ENCODE data around the gene SOAT1. TPM values are rescaled to one million over a fixed set of nuclear protein-coding genes. Genes with fewer than 3 reads are reported as not detected.

The SOAT1 gene
- total and polyA plus RNA-seq, 2 of the 4 experiments (the other 2 are of a cell fraction) = 19.5 to 19.8 TPM

- dilution Hi-C loops (cut with HindIII; ENCODE audit: low sequenced_read_pairs, unreplicated experiment) = no loop called here
- no TSS peak for BruUV-seq (replicated peaks)
- ChIA-PET POLR2A (ENCODE audit: unreplicated experiment) (no interaction called here), CTCF (no interaction called here)
- Histone ChIP-seq H4K8ac (ENCODE audit: low read depth in 2 of 2, low read length in 2 of 2) (no peak overlapping the region), H2BK20ac (ENCODE audit: low read depth, low read length) (no peak overlapping the region), H3K18ac (ENCODE audit: low read depth, low read length) (no peak overlapping the region), H3K9ac (ENCODE audit: low read depth, low read length) (no peak overlapping the region), H4K5ac (ENCODE audit: low read depth, low read length) (no peak overlapping the region), H2AFZ (replicated peaks; ENCODE audit: low read length, poor library complexity) (no peak overlapping the region), H2BK15ac (ENCODE audit: low read depth, low read length) (no peak overlapping the region), H2AK9ac (replicated peaks; ENCODE audit: low read depth, low read length, poor library complexity) (no peak overlapping the region), H3K4me2 (ENCODE audit: low read depth, low read length) (no peak overlapping the region), H2AK5ac (ENCODE audit: low read depth, low read length) (no peak overlapping the region), H3K4me1 (ENCODE audit: control insufficient read depth, insufficient read depth, low read length) (peaks cover 6% of the 10 kb centered on the region; the same call in 1 of the 2 replicates), H3K4me3 (ENCODE audit: insufficient read depth, low read depth, low read length) (no peak overlapping the region), H2BK120ac (ENCODE audit: low read depth, low read length) (no peak overlapping the region), H3K27me3 (ENCODE audit: control insufficient read depth, insufficient read depth, low read length) (no peaks in the 10 kb centered on the region), H3K36me3 (ENCODE audit: control insufficient read depth, insufficient read depth, low read length) (peaks cover 4% of the 10 kb centered on the region; the same call in 1 of the 2 replicates), H4K20me1 (ENCODE audit: insufficient read depth, low read length) (peaks cover 16% of the 10 kb centered on the region; the same call in 1 of the 2 replicates), H3K4ac (ENCODE audit: low read depth, low read length) (no peak overlapping the region), H2BK5ac (ENCODE audit: low read depth, low read length, poor library complexity, severe bottlenecking) (no peak overlapping the region), H3K56ac (ENCODE audit: extremely low read depth, insufficient read depth, low read length) (no peak overlapping the region), H3K27ac (ENCODE audit: insufficient read depth, low read length) (no peak overlapping the region), H3K9me3 (ENCODE audit: control insufficient read depth, insufficient read depth, low read length) (no peaks in the 10 kb centered on the region), H3K9me1 (ENCODE audit: insufficient read depth, low read length) (0 out of 2 replicates have a peak, but pooled peaks cover 2% of the 10 kb centered on the region), H3K79me1 (ENCODE audit: low read depth in 1 of 2, low read length in 2 of 2) (peaks cover 23 to 59% of the 10 kb centered on the region in 2 experiments), H4K91ac (ENCODE audit: insufficient read depth, low read depth, low read length) (no peak overlapping the region), H3K14ac (replicated peaks; ENCODE audit: low read depth, low read length) (no peak overlapping the region), H3K23ac (ENCODE audit: low read depth, low read length) (no peak overlapping the region)
- no peak for TF ChIP-seq ELK1 (IDR thresholded peaks at IDR 0.05; ENCODE audit: borderline replicate concordance, low read depth, low read length)
- no peak for TF ChIP-seq MAFK (IDR thresholded peaks at IDR 0.05; ENCODE audit: low read depth, low read length)
- no peak for TF ChIP-seq RCOR1 (IDR thresholded peaks at IDR 0.05; ENCODE audit: insufficient replicate concordance, low read length)
- TF ChIP-seq CTCF (conservative IDR thresholded peaks at IDR 0.05; ENCODE audit: low read depth, low read length) = no peak
- no peak for TF ChIP-seq FOS (IDR thresholded peaks at IDR 0.05; ENCODE audit: low read depth, low read length)
- TF ChIP-seq USF2 (IDR thresholded peaks at IDR 0.05; ENCODE audit: low read depth, low read length) = no peak
- TF ChIP-seq MAZ (IDR thresholded peaks at IDR 0.05; ENCODE audit: borderline replicate concordance, low read depth, low read length) = no peak
- TF ChIP-seq CEBPB (IDR thresholded peaks at IDR 0.05; ENCODE audit: low read depth, low read length) = no peak
- no peak for TF ChIP-seq MXI1 (IDR thresholded peaks at IDR 0.05; ENCODE audit: borderline replicate concordance, low read depth, low read length)
- no peak for TF ChIP-seq SMC3 (IDR thresholded peaks at IDR 0.05; ENCODE audit: low read depth, low read length)
- no peak for TF ChIP-seq BHLHE40 (IDR thresholded peaks at IDR 0.05; ENCODE audit: low read depth, low read length)
- in situ Hi-C loops (cut with MboI; ENCODE audit: low sequenced_read_pairs) = loop anchor here (10.0 kb wide), 1 partner anchor 174 kb away; no protein-coding TSS in a partner anchor
- ATAC-seq (ENCODE audit: low read depth) (no peak), DNase-seq (no peak)
- WGBS, 2 experiments (ENCODE audit: extremely low coverage in 2 of 2, insufficient read length in 1 of 2) = 80% methylated on average over 1 of the region's 3 CpGs; no CpG with 5 or more reads in 1 of the 2 experiments
- intact Hi-C loops (cut with micrococcal nuclease) = no loop called here
These were observed 5.4 kb downstream of the SOAT1 start for GRCh38 chr1:179298952-179299351.
